ENCODE measurements around the gene GPC3.

GRCh38 chrX:133994576-133994975 lies 9.2 kb upstream of the GPC3 start:
- TF ChIP-seq CTCF (IDR thresholded peaks at IDR 0.05): no peak
- no peak for TF ChIP-seq POLR2A (IDR thresholded peaks at IDR 0.05)
